ENCODE measurements around the gene KRT84.
A peak's percentile ranks its signal among the peaks of the same experiment; 100 is the strongest.

Gene KRT84

DNA sequence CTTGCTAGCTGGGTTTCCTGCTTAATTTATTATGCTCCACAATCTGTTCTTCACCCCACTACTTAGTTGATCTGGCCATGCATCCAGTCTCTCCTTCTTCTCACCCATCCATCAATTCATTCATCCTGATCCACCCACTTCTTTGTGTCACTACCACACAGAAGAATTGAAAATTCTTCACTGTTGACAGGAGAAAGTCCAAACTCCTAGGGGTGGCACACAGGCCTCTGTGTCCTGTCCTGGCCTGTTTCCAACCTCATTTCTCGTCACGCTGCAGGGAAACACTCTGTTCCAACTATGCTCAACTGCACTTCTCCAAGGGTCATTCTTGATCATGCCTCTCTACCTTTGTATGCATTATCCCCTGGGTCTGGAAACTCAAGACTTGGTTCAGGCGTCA lies 53.6 kb downstream of the KRT84 start:
- H3K9me3 Mint-ChIP-seq, result peaks cover 14% of the 10 kb centered on the region
- no peak overlapping the region for H3K27ac Mint-ChIP-seq
- H3K36me3 Mint-ChIP-seq (ENCODE audit: low read depth), result no peaks in the 10 kb centered on the region
- DNase-seq, result no peak
- no peak overlapping the region for H3K4me3 Mint-ChIP-seq
- H3K27me3 Mint-ChIP-seq (ENCODE audit: low read depth, poor library complexity), result peaks cover 13% of the 10 kb centered on the region
- TF ChIP-seq, protein P1, sequence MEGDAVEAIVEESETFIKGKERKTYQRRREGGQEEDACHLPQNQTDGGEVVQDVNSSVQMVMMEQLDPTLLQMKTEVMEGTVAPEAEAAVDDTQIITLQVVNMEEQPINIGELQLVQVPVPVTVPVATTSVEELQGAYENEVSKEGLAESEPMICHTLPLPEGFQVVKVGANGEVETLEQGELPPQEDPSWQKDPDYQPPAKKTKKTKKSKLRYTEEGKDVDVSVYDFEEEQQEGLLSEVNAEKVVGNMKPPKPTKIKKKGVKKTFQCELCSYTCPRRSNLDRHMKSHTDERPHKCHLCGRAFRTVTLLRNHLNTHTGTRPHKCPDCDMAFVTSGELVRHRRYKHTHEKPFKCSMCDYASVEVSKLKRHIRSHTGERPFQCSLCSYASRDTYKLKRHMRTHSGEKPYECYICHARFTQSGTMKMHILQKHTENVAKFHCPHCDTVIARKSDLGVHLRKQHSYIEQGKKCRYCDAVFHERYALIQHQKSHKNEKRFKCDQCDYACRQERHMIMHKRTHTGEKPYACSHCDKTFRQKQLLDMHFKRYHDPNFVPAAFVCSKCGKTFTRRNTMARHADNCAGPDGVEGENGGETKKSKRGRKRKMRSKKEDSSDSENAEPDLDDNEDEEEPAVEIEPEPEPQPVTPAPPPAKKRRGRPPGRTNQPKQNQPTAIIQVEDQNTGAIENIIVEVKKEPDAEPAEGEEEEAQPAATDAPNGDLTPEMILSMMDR (IDR thresholded peaks at IDR 0.05), result no peak
- no peaks in the 10 kb centered on the region for H3K4me1 Mint-ChIP-seq

DNA sequence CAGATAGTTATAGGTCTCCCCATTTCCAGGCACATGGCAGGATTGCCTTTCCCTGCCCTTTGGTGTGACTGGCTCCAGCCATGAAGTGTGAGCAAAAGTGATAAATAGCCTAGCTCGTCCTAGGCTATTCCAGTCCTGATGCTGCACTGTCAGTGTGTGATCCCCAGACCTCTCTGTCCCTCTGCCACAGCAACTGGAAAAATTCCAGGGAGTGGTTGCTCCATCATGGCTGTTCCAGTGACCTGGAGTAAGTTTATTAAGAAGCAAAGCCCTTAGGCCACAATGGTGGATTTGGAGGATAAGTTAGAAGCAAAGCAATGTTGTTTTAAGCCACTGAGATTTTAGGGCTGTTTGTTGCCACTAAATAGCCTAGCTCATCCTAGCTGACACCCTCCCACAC lies 54.4 kb downstream of the KRT84 start:
- H3K9me3 Mint-ChIP-seq, result peaks cover 8% of the 10 kb centered on the region
- H3K4me3 Mint-ChIP-seq, result no peak overlapping the region
- H3K27me3 Mint-ChIP-seq (ENCODE audit: low read depth, poor library complexity), result peaks cover 16% of the 10 kb centered on the region
- no peaks in the 10 kb centered on the region for H3K4me1 Mint-ChIP-seq
- no peak for DNase-seq
- H3K27ac Mint-ChIP-seq, result no peak overlapping the region
- TF ChIP-seq, protein P1 (IDR thresholded peaks at IDR 0.05), result no peak
- H3K36me3 Mint-ChIP-seq (ENCODE audit: low read depth), result no peaks in the 10 kb centered on the region

DNA sequence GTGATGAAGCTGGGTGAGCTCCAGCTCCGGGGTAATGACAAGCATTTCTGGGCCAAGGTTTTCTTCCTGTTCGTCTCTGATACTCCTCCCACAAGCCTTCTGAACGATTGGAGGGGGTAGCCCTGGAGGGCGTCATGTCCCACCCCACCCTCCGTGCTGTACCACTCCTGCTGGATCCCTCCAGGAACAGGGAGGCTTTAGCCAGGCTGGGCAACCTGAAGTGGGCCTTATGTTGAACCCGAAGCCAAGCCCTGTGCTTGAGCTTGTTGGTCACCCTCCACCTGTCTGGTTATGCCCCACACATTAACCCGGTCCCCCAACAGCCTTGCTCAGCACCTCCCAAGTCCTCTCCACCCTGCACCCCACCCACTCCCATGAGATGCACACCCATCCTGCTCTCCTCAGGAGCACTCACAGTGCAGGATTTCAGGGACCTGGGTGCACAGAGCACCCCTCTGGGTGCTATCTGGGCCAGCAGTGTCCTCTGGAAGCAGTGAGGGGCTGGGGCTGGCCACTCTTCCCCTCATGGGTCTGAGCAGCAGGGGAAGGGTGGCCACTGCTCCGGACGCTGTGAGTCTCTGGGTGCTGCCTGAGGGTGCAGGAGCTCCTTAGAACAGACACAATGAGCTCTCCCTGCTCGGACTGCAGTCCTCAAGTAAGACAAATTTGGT lies 57.5 kb downstream of the KRT84 start:
- no peaks in the 10 kb centered on the region for H3K9me3 Mint-ChIP-seq
- no peak overlapping the region for H3K27ac Mint-ChIP-seq
- TF ChIP-seq, protein P1 (IDR thresholded peaks at IDR 0.05), result peak; percentile 2

More for the DNA sequence above, 57.5 kb downstream of the KRT84 start:
- Mint-ChIP-seq H3K27me3 (ENCODE audit: low read depth, poor library complexity) (peaks cover 16% of the 10 kb centered on the region), H3K4me1 (no peaks in the 10 kb centered on the region), H3K4me3 (no peak overlapping the region), H3K36me3 (ENCODE audit: low read depth) (no peaks in the 10 kb centered on the region)
- no peak for DNase-seq
